HFF-Myc (cell line): ENCODE results near the gene KCNJ1.

ENCODE experiments used
- DNase-seq: peaks from one replicate; pipeline ENCODE4 v3.0.0-alpha.2; 2011; ENCODE audit warnings: low read depth; ENCODE audit errors: extremely low read depth
- H3K4me3 ChIP-seq: replicated peaks from 2 replicates; pipeline ENCODE4 v1.5.1; 2011; ENCODE audit warnings: low read depth, mild to moderate bottlenecking, control low read depth, low read length
- CTCF ChIP-seq: IDR thresholded peaks from 2 replicates; pipeline ENCODE4 v1.5.1; 2012; ENCODE audit warnings: mild to moderate bottlenecking, low read depth, low read length, control low read depth; ENCODE audit errors: missing control alignments

The KCNJ1 gene

GRCh38 chr11:128906185-128907050 is 39.3 kb upstream of the KCNJ1 start:
- TF ChIP-seq CTCF = no peak
- H3K4me3 ChIP-seq = peak overlapping the region; percentile 45
- no peak for DNase-seq

GRCh38 chr11:128905345-128906184 is 38.5 kb upstream of the KCNJ1 start:
- peak; percentile 47 for TF ChIP-seq CTCF
- DNase-seq = no peak
- peak overlapping the region; percentile 45 for H3K4me3 ChIP-seq

- no peak for TF ChIP-seq CTCF
- H3K4me3 ChIP-seq = peak overlapping the region; percentile 45
- DNase-seq = no peak
These were observed 37.7 kb upstream of the KCNJ1 start for GRCh38 chr11:128904656-128905344.

DNA sequence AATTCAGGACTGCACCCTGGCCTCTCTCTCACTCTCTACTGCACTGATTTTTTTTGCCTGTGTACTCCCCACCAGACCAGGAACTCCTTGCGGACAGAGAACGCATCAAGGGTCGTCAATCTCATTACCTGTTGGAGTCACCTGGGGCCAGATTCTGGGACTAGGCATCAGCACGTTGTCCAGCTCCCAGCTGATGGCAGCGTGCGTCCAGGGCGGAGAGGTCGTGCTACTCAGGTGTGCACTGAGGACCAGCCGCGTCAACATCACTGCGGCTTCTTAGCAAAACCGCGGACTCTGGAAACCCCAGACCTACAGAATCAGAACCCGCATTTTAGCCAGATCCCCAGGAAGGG is 37.2 kb upstream of the KCNJ1 start:
- no peak for TF ChIP-seq CTCF
- no peak for DNase-seq
- no peak overlapping the region for H3K4me3 ChIP-seq

DNA sequence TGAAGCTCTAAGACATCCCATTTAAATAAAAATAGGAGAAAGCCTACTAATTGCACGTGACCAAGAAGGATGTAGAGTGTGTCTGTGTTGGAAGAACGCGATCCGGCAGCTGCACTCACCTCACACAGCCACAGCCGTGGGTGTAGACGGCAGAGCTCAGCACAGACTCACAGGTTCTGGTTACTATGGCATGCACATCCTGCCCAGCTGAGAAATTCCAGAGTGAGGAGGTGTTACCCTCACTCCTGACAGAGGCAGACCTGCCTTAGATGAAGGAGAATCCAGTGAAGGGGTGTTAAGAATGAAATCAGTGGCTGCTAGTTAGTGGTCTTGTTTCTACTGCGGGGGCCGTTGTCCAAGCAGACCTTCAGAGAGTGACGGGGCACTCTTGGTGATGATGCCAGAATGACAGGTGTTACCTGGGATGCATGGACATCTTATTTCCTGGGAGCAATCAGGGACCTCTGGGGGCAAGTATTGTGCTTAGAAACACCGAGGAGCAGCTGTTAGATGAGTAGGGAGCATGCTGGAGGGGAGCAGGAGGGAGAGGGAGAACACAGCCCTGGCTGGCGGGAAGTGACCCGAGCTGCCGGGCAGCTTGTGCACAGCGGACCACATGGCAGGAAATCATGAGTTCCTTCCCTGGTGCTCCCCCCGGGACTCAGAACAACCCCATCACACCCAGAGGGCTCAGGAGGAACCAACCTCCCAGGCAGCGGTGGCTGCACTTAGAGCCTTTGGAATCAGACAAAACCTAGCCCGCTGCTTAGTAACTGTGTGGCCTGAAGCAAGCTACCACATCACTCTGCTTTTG is 36.4 kb upstream of the KCNJ1 start:
- no peak overlapping the region for H3K4me3 ChIP-seq
- DNase-seq = no peak
- no peak for TF ChIP-seq CTCF

GRCh38 chr11:128902515-128903066 is 35.5 kb upstream of the KCNJ1 start:
- H3K4me3 ChIP-seq = no peak overlapping the region
- no peak for TF ChIP-seq CTCF
- no peak for DNase-seq
